Measurements from ENCODE around the gene GLG1. TPM values are rescaled to one million over a fixed set of nuclear protein-coding genes. Genes with fewer than 3 reads are reported as not detected.

Gene GLG1
- total RNA-seq, 1 experiment from 2014 or later = 61.4 TPM

DNA sequence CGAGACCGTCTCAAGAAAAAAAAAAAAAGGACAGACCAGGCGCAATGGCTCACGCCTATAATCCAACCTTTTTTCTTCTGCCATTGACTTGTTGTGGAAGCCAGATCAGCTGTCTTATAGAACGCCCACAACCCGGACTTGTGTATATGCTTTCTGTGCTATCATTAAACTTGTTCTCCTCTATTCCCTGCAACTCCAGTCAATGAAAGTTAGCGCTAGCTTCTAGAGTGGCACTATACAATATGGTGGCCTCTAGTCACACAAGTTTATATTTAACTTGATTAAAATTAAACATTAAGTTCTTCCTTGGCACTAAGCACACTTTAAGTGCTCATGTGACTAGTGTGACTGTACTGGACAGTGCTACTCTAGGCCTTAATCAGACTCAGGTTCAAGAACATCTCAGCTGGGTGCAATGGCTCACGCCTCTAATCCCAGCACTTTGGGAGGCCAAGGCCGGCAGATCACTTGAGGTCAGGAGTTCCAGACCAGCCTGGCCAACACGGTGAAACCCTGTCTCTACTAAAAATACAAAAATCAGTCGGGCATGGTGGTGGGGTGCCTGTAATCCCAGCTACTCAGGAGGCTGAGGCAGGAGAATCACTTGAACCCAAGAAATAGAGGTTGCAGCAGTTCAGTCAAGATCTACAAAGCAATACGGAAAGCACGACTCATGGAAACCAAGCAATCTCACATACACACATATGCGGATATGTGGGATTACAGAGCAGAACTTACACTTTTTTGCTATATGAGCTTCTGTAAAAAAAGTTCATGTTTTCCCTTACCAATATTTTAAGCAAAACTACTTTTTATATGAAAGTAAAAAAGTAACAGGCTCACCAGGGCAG is 18.8 kb upstream of the GLG1 start:
- no peak overlapping the region for H3K4me3 ChIP-seq (ENCODE audit: insufficient read depth, low read depth, low read length)
- peaks cover 54% of the 10 kb centered on the region for H3K36me3 ChIP-seq (replicated peaks; ENCODE audit: control insufficient read depth, insufficient read depth, low read length)
- no peaks in the 10 kb centered on the region for H3K27me3 ChIP-seq (ENCODE audit: control insufficient read depth, insufficient read depth, low read length)
- no peak for DNase-seq

DNA sequence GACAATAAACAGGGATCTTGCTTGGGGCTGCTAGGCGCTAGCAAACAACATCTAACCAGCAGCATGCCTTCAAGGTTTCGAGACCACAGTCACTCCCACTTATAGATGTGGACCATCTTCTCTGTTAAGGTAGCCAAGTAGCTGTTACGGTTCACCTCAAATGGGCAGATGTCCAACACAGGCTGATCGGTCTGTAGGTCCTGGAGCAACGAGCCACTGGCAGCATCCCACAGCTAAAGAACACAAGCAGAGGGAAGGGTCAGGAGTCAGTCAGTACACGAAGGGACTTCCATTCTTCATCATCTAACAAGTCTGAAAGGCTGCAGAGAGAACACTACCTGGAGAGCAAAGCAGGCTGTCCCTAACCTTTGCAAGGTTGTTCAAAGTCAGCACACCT is 16.9 kb upstream of the GLG1 start:
- no peaks in the 10 kb centered on the region for H3K27me3 ChIP-seq (ENCODE audit: control insufficient read depth, insufficient read depth, low read length)
- peaks cover 42% of the 10 kb centered on the region for H3K36me3 ChIP-seq (replicated peaks; ENCODE audit: control insufficient read depth, insufficient read depth, low read length)
- no peak for DNase-seq
- no peak overlapping the region for H3K4me3 ChIP-seq (ENCODE audit: insufficient read depth, low read depth, low read length)

DNA sequence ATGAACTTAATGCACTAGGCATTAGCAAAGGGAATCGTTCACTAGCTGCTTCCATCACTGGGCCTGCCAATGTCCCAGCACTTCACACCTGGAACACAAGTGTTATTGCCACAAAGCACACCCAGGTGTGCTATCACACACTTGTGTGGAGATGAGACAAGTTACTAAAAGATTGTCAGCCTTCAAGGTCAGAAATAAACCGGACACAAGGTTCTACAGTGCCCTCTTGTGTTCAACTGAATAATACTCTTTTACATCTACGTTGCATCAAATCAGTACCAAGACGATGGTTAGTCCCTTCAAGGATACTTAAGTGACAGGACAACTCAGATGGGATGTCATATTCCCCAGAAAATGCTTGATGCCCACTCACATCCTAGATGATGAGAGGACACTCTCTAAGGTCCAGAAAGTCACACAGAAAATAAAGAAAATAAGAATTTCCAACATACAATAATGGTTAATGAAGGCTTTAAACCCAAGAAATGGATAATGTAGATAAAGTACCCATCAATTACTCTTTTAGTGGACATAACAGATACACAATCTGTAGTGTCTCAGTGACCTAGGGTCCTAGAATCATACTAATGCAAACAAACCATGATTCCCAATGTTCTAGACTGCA is 16.4 kb upstream of the GLG1 start:
- Histone ChIP-seq H3K27me3 (ENCODE audit: control insufficient read depth, insufficient read depth, low read length) (no peaks in the 10 kb centered on the region), H3K36me3 (replicated peaks; ENCODE audit: control insufficient read depth, insufficient read depth, low read length) (peaks cover 40% of the 10 kb centered on the region), H3K4me3 (ENCODE audit: insufficient read depth, low read depth, low read length) (no peak overlapping the region)
- DNase-seq = peak; percentile 58

DNA sequence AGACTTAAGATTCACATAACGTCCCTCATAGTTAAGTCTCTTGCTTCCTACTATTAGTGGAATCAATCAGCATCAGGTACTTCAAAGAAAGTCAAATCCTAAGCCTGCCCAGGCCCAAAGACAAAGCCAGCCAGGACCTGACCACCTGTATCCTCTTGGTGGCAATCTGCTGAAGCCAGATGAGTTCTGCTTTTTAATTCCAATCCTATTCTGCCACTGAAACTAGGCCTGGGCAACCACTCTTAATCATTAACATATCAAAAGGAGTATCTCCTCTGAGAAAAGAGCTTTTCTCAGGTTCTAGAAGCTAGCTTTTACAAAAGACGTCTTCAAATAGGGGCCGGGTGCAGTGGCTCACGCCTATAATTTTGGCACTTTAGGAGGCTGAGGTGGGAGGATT is 15.1 kb upstream of the GLG1 start:
- DNase-seq = peak; percentile 46
- no peaks in the 10 kb centered on the region for H3K27me3 ChIP-seq (ENCODE audit: control insufficient read depth, insufficient read depth, low read length)
- H3K36me3 ChIP-seq (replicated peaks; ENCODE audit: control insufficient read depth, insufficient read depth, low read length) = peaks cover 30% of the 10 kb centered on the region
- H3K4me3 ChIP-seq (ENCODE audit: insufficient read depth, low read depth, low read length) = no peak overlapping the region

DNA sequence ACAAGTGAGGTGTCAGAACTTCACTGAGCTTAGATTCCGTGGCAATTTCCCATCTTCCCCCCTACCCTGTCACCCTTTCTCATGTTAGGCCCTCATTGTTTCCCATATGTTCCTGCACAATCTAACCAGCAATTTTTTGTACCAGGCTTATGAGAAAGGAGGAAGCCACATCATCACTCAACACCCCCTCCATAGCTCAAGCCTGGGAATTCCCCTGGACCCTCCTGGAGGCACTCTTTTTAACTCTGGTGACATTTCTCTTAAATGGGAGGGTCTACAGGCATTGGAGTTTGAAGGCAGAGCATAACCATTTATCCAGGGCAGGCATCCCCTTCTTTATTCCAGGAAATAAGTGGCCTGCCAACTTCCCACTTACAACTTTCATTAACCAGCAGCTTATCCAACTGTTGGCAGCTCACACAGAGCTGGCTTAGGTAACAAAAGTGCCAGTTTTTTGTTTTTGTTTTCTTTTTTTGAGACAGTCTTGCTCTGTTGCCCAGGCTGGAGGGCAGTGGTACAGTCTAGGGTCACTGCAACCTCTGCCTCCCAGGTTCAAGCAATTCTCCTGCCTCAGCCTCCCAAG is 10.4 kb upstream of the GLG1 start:
- Histone ChIP-seq H3K36me3 (replicated peaks; ENCODE audit: control insufficient read depth, insufficient read depth, low read length) (peaks cover under 1% of the 10 kb centered on the region), H3K27me3 (ENCODE audit: control insufficient read depth, insufficient read depth, low read length) (no peaks in the 10 kb centered on the region), H3K4me3 (ENCODE audit: insufficient read depth, low read depth, low read length) (no peak overlapping the region)
- no peak for DNase-seq

DNA sequence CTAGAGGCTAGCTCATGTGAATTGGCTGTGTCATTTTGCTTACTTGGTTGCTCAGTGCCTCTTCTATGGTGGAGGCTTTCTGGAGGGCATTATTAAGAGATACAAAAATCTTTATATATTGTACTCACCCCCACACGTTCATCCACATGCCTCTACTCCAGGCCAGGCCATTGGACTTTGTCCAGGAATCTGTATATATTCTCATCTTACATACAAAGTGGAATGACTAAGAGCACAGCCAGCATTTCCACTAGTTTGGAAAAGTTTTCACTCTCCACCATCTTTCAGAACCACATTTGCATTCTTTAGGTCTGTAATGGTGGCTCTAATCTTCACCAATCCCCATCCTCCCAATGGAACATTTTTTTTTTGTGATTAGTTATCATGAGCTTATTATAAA is 4.8 kb upstream of the GLG1 start:
- no peaks in the 10 kb centered on the region for H3K36me3 ChIP-seq (replicated peaks; ENCODE audit: control insufficient read depth, insufficient read depth, low read length)
- DNase-seq = no peak
- H3K4me3 ChIP-seq (ENCODE audit: insufficient read depth, low read depth, low read length) = no peak overlapping the region
- H3K27me3 ChIP-seq (ENCODE audit: control insufficient read depth, insufficient read depth, low read length) = no peaks in the 10 kb centered on the region

DNA sequence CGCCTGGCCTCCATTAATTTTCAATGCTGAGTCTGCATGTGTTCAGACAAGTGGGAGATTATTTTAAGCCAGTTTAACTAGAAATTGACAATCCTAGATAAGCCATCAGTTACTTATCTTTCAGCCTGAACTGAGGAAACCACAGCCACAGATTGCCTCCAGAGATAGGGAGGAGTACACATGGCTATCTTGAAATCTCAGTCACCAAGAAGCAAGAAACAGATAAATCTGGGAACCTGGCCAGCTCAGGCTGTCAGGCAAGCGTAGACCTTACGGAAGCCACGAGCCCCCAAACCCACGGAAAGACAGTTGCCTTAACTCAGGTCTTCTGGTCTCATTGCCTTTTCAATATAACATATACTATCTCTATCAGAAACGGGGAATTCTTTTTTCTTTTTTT is 2.0 kb upstream of the GLG1 start:
- H3K4me3 ChIP-seq (ENCODE audit: insufficient read depth, low read depth, low read length) = no peak overlapping the region
- H3K27me3 ChIP-seq (ENCODE audit: control insufficient read depth, insufficient read depth, low read length) = no peaks in the 10 kb centered on the region
- H3K36me3 ChIP-seq (replicated peaks; ENCODE audit: control insufficient read depth, insufficient read depth, low read length) = no peaks in the 10 kb centered on the region
- DNase-seq = no peak

DNA sequence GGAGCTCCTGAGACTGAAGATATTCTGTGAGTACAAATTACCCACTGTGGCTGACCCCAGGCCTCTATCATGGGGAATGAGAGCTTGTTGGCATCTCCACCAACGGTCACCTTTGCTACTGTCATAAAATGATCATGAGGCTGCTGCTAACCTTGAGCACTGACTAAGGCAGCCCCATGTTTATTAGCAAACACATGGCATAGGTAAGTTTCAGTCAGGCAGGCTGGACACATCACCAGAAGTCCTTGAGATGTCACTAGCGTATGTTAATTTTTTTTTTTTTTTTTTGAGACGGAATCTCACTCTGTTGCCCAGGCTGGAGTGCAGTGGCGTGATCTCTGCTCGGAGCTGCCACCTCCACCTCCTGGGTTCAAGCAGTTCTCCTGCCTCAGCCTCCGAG is 1.5 kb upstream of the GLG1 start:
- Histone ChIP-seq H3K27me3 (ENCODE audit: control insufficient read depth, insufficient read depth, low read length) (no peaks in the 10 kb centered on the region), H3K36me3 (replicated peaks; ENCODE audit: control insufficient read depth, insufficient read depth, low read length) (no peaks in the 10 kb centered on the region), H3K4me3 (ENCODE audit: insufficient read depth, low read depth, low read length) (no peak overlapping the region)
- DNase-seq = no peak

DNA sequence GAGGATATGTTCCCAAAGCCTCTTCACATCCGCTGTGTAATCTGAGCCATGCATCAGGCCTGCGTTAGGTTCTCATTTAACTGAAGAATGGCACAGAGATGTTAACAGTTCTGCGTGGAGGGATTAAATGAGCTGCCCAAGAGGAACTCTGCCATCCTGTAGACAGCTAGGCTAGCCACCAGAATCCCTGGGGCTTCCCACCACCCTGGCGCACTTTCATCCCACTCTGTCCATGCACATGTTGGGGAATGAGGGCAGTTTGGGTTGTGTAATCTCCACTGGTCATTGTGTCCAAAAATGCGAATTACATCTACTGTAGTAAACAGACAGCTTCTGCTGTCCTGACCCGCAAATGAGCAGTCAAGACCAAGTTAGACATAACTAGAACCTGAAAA is 1.0 kb upstream of the GLG1 start:
- no peak overlapping the region for H3K4me3 ChIP-seq (ENCODE audit: insufficient read depth, low read depth, low read length)
- DNase-seq = no peak
- no peaks in the 10 kb centered on the region for H3K36me3 ChIP-seq (replicated peaks; ENCODE audit: control insufficient read depth, insufficient read depth, low read length)
- no peaks in the 10 kb centered on the region for H3K27me3 ChIP-seq (ENCODE audit: control insufficient read depth, insufficient read depth, low read length)

DNA sequence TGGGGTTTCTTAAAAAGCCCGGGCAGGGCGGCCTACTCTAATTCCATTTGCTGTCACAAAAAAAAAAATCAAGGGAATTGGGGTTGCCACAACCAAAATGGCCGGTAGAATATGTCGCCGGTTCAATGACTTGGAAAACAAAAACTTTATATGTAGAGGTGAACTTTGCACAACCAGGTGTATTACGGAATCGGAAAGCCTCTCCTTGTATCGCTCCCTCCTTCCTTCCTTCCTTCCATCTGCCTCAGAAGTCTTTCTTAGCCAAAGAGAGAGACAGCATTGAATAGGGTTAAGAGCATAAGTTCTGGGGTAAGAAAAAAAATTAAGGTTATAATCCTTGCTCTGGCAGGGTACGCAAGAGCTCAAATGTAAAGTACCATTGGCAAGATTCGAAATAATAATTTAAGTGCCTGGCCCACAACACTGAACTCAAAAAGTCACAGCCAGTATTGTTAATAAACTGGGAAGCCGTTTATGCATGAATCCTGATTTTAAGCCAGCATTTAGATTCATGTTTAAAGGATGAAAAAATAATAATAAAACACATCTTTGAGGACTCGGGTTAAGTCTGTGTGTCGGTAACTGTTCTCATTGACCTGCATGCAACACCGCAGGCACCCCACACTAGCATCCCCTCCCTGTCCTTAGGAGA is 522 bp upstream of the GLG1 start:
- peak; percentile 70 for DNase-seq
- Histone ChIP-seq H3K27me3 (ENCODE audit: control insufficient read depth, insufficient read depth, low read length) (no peaks in the 10 kb centered on the region), H3K36me3 (replicated peaks; ENCODE audit: control insufficient read depth, insufficient read depth, low read length) (no peaks in the 10 kb centered on the region), H3K4me3 (ENCODE audit: insufficient read depth, low read depth, low read length) (peak overlapping the region; percentile 99)

DNA sequence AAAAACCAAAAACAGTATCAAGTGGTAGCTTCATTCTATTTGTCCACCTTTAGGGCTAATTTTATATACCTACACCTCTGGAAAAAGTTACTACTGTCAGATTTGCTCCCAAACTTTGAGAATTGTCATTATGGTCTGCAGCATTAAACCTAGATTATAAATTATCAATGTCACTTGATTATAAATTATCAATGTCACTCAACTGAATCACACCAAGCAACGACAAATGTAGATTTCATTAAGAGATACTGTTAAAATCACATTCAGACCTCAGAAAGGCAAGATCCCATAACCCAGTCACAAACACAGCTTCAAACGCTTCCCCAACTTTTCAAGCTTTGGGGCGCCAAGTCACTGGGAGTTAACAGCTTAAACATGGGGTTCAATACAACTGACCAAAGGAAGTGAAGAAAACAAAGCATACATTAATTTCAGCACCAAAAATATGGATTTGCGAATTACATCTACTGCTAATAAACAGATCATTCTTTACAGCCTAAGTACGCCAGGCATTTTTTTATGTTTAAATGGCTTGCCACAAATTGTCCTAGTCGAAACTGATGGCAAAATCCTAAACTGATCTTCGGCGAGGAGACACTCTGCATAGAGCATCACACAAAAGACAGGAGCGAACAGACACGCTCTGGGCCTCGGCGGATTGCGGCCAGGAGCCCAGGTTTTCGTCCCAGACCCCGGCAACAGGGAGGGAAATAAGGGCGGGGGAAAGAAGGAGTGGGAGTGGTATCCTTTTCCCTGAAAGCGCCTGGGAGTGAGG is 981 bp downstream of the GLG1 start:
- peak overlapping the region; percentile 99 for H3K4me3 ChIP-seq (ENCODE audit: insufficient read depth, low read depth, low read length)
- H3K27me3 ChIP-seq (ENCODE audit: control insufficient read depth, insufficient read depth, low read length) = no peaks in the 10 kb centered on the region
- no peak for DNase-seq
- no peaks in the 10 kb centered on the region for H3K36me3 ChIP-seq (replicated peaks; ENCODE audit: control insufficient read depth, insufficient read depth, low read length)

DNA sequence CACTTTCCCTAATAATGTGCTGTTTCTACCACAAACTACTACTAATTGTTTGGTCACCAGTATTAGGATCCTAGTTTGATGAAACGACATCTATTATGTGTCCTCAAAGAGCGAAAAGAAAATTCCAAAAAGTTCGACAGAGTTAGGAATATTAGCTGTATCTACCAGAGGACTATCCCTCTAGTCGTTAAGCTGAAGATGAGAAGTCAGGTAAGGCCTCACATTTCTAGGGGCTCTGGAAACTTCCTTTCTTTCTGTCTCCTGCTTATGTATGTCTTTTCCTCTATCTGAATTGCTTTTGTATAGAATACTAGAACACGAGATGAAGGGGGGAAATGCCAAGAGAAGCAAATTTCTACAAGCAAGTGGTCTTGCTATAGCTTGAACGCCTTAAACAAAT is 1.6 kb downstream of the GLG1 start:
- H3K4me3 ChIP-seq (ENCODE audit: insufficient read depth, low read depth, low read length) = peak overlapping the region; percentile 99
- no peaks in the 10 kb centered on the region for H3K36me3 ChIP-seq (replicated peaks; ENCODE audit: control insufficient read depth, insufficient read depth, low read length)
- H3K27me3 ChIP-seq (ENCODE audit: control insufficient read depth, insufficient read depth, low read length) = no peaks in the 10 kb centered on the region
- DNase-seq = no peak

DNA sequence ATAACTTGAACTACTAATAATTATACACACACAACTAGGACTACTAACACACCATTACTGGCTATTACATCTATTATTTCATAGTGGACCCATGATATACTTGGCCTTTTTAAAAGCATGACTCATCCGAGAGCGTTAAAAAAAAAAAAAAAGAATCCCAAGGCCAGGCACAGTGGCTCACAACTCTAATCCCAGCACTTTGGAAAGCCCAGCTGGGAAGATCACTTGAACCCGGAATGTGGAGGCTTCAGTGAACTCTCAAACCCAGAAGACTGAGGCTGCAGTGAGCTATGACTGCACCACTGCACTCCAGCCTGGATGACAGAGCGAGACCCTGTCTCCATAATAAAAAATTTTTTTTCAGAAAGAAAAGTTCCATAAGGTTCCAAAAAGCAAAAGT is 3.1 kb downstream of the GLG1 start:
- no peak for DNase-seq
- no peaks in the 10 kb centered on the region for H3K36me3 ChIP-seq (replicated peaks; ENCODE audit: control insufficient read depth, insufficient read depth, low read length)
- no peaks in the 10 kb centered on the region for H3K27me3 ChIP-seq (ENCODE audit: control insufficient read depth, insufficient read depth, low read length)
- no peak overlapping the region for H3K4me3 ChIP-seq (ENCODE audit: insufficient read depth, low read depth, low read length)

DNA sequence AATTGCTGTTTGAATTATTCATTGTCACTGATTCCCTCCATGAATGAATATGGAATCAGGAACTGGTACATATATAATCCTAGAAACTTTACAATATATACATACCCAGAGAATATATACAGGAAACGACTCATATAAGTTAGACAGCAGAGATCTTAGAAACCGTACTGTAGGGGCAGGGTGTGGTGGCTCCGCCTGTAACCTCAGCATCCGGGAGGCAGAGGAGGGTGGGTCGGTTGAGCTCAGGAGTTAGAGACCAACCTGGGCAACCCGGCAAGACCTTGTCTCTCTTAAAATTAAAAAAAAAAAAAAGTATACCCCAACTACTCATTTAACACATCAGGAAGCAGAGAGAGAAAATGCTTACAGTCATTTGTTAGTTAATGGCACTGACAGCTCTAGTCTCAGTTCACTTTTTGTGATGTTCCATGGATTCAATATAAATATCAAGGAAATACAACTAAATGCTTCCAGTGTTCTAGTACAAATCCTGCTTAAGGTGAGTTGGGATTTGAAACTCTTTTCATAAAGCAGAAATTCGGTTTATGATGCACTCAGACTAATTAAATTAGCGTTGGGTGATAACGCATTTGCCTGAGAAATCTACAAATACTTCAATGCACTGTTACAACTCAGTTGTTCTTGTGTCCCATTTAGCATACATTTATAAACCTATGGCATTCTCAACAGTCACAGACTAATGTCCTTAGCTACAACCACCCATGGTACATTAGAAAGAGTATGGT is 5.6 kb downstream of the GLG1 start:
- H3K36me3 ChIP-seq (replicated peaks; ENCODE audit: control insufficient read depth, insufficient read depth, low read length) = no peaks in the 10 kb centered on the region
- H3K27me3 ChIP-seq (ENCODE audit: control insufficient read depth, insufficient read depth, low read length) = no peaks in the 10 kb centered on the region
- H3K4me3 ChIP-seq (ENCODE audit: insufficient read depth, low read depth, low read length) = no peak overlapping the region
- DNase-seq = no peak
